ENCODE results near the gene DUOXA1. TPM values are rescaled to one million over a fixed set of nuclear protein-coding genes. Genes with fewer than 3 reads are reported as not detected.
A peak's percentile ranks its signal among the peaks of the same experiment; 100 is the strongest.

Gene DUOXA1
- total RNA-seq, 4 donors from 2014 or later, result not detected

GRCh38 chr15:45095661-45096060, 34.0 kb downstream of the DUOXA1 start:
- no peaks in the 10 kb centered on the region for H3K9me3 ChIP-seq
- no peaks in the 10 kb centered on the region for H3K4me1 ChIP-seq
- ATAC-seq, result no peak
- H3K4me3 ChIP-seq, result no peak overlapping the region
- TF ChIP-seq CTCF (IDR thresholded peaks at IDR 0.05 in 4 of 5, conservative IDR thresholded peaks at IDR 0.05 in 1 of 5) (no peak), POLR2A (IDR thresholded peaks at IDR 0.05) (no peak)
- no peaks in the 10 kb centered on the region for H3K27me3 ChIP-seq
- no peaks in the 10 kb centered on the region for H3K36me3 ChIP-seq
- DNase-seq, result no peak
- in situ Hi-C loops (cut with MboI; ENCODE audit: low sequenced_read_pairs in 4 of 4) (no loop called here), intact Hi-C loops (cut with DNase I; ENCODE audit: low total_unique reads) (no loop called here)
- H3K27ac ChIP-seq, result no peak overlapping the region

- ATAC-seq, result no peak
- no peak overlapping the region for H3K4me3 ChIP-seq
- intact Hi-C loops (cut with DNase I; ENCODE audit: low total_unique reads) (no loop called here), in situ Hi-C loops (cut with MboI; ENCODE audit: low sequenced_read_pairs in 4 of 4) (no loop called here)
- no peak overlapping the region for H3K27ac ChIP-seq
- H3K9me3 ChIP-seq, result no peaks in the 10 kb centered on the region
- no peak for DNase-seq
- no peaks in the 10 kb centered on the region for H3K4me1 ChIP-seq
- TF ChIP-seq POLR2A (IDR thresholded peaks at IDR 0.05), result no peak
- no peaks in the 10 kb centered on the region for H3K36me3 ChIP-seq
- no peaks in the 10 kb centered on the region for H3K27me3 ChIP-seq
Measured at GRCh38 chr15:45094358-45094730, 35.3 kb downstream of the DUOXA1 start.

- in situ Hi-C loops (cut with MboI; ENCODE audit: low sequenced_read_pairs in 4 of 4) (no loop called here), intact Hi-C loops (cut with DNase I; ENCODE audit: low total_unique reads) (no loop called here)
- Histone ChIP-seq H3K36me3 (no peaks in the 10 kb centered on the region), H3K4me1 (no peaks in the 10 kb centered on the region), H3K9me3 (no peaks in the 10 kb centered on the region), H3K4me3 (no peak overlapping the region), H3K27me3 (no peaks in the 10 kb centered on the region), H3K27ac (no peak overlapping the region)
- TF ChIP-seq POLR2A (IDR thresholded peaks at IDR 0.05) (no peak), CTCF (IDR thresholded peaks at IDR 0.05 in 4 of 5, conservative IDR thresholded peaks at IDR 0.05 in 1 of 5) (no peak)
- DNase-seq, result no peak
- ATAC-seq, result no peak
Measured at GRCh38 chr15:45093622-45094357, 35.9 kb downstream of the DUOXA1 start.

GRCh38 chr15:45093013-45093412, 36.7 kb downstream of the DUOXA1 start:
- ATAC-seq (no peak), DNase-seq (no peak)
- in situ Hi-C loops (cut with MboI; ENCODE audit: low sequenced_read_pairs in 4 of 4) (no loop called here), intact Hi-C loops (cut with DNase I; ENCODE audit: low total_unique reads) (no loop called here)
- no peaks in the 10 kb centered on the region for H3K36me3 ChIP-seq
- no peak overlapping the region for H3K27ac ChIP-seq
- no peaks in the 10 kb centered on the region for H3K4me1 ChIP-seq
- no peaks in the 10 kb centered on the region for H3K9me3 ChIP-seq
- TF ChIP-seq CTCF (IDR thresholded peaks at IDR 0.05 in 4 of 5, conservative IDR thresholded peaks at IDR 0.05 in 1 of 5) (no peak), POLR2A (IDR thresholded peaks at IDR 0.05) (no peak)
- H3K27me3 ChIP-seq, result no peaks in the 10 kb centered on the region
- H3K4me3 ChIP-seq, result no peak overlapping the region

- intact Hi-C loops (cut with DNase I; ENCODE audit: low total_unique reads), result no loop called here
- H3K27me3 ChIP-seq, result peaks cover 0 to 6% (median 0%) of the 10 kb centered on the region in 3 donors
- no peaks in the 10 kb centered on the region for H3K4me1 ChIP-seq
- in situ Hi-C loops (cut with MboI; ENCODE audit: low sequenced_read_pairs in 4 of 4), result no loop called here
- DNase-seq (peak in 1 of 2 donors; percentile 55), ATAC-seq (peak; percentile 39 to 76)
- no peaks in the 10 kb centered on the region for H3K36me3 ChIP-seq
- no peak overlapping the region for H3K4me3 ChIP-seq
- no peaks in the 10 kb centered on the region for H3K9me3 ChIP-seq
- no peak overlapping the region for H3K27ac ChIP-seq
- no peak for TF ChIP-seq CTCF (IDR thresholded peaks at IDR 0.05 in 4 of 5, conservative IDR thresholded peaks at IDR 0.05 in 1 of 5)
- TF ChIP-seq POLR2A (IDR thresholded peaks at IDR 0.05), result no peak
Measured at GRCh38 chr15:45091576-45091975, 38.1 kb downstream of the DUOXA1 start.
